HG03432 (cell line): Measurements from ENCODE around the gene UNC119.
"Not testable (repeated sequence)": the region's sequence is repeated elsewhere in the genome, so short reads cannot be mapped to it uniquely, and the experiment has no call there.

Experiments
- ATAC-seq: cut with Tn5 transposase; IDR thresholded peaks from one replicate; pipeline ENCODE4 v1.9.1; 2021; ENCODE audit warnings: mild to moderate bottlenecking, moderate library complexity; ENCODE audit not compliant: unreplicated experiment

Gene UNC119

DNA sequence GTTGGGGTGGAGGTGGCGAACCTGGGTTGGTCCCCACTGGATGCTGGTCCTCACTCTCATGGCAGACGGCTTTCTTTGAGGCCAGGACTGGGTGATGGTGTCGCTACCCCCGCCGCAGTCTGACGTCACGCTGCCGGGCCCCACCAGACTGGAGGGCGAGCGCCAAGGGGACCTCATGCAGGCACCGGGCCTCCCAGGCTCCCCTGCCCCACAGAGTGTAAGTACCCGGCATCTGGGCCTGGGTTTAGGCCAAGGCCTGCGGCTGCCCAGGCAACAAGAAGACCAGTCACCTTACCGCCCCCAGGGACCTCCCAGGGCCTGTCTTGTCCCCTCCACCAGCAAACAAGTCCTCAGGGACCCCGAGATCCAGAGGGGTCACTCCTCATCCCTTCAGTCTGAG, 28.5 kb downstream of the UNC119 start:
- ATAC-seq = no peak

GRCh38 chr17:28523186-28523585, 29.2 kb downstream of the UNC119 start:
- ATAC-seq = no peak

DNA sequence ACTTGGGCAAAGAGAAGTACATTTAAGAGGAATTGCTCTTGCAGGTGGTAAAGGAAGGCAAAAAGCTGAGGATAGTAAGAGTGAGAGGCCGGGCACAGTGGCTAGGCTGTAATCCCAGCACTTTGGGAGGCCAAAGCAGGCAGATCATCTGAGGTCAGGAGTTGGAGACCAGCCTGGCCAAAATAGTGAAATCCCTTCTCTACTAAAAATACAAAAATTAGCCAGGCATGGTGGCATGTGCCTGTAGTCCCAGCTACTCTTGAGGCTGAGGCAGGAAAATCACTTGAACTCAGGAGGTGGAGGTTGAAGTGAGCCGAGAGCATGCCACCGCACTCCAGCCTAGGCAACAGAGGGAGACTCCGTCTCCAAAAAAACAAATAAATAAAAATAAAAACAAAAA, 30.1 kb downstream of the UNC119 start:
- not testable (repeated sequence) for ATAC-seq

DNA sequence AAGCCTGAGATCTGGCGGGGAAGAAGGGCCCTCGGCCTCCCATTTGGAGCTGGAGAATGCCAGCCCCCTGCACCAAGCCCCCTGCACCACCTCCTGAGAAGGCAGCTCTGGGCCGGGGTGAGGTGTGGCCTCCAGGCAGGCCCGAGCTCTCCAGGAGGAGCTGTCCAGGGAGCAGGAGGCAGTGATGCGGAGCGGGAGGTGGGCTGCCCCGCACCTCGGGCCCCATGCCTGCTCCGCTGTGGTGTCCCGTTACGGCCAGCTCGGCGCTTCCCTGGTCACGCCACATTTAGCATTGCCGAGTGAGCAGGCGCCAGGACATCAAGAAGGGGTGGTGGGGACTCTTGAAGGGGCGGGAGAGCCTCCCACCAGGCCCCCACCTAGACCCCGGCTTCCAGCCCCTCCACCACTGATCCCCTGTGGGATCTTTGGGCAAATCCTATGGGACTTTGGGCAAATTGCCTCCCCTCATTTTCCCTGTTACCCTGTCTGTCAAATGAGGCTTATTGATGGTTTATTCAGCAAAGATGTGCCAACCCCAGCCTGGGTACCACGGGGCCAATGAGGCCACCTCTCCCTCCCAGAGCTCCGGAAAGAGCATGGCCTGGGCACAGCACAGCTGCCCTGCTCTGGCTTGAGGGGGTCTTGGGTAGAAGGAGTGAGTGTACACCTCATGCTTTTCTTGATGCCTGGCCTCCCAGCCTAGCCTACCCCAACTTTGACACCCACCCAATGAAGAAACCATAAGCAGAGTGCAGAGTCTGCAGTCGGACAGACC, 30.9 kb downstream of the UNC119 start:
- ATAC-seq = no peak

- ATAC-seq = no peak
These were observed 31.7 kb downstream of the UNC119 start for GRCh38 chr17:28520687-28521086.

- ATAC-seq = no peak
These were observed 33.2 kb downstream of the UNC119 start for GRCh38 chr17:28519236-28519635.

DNA sequence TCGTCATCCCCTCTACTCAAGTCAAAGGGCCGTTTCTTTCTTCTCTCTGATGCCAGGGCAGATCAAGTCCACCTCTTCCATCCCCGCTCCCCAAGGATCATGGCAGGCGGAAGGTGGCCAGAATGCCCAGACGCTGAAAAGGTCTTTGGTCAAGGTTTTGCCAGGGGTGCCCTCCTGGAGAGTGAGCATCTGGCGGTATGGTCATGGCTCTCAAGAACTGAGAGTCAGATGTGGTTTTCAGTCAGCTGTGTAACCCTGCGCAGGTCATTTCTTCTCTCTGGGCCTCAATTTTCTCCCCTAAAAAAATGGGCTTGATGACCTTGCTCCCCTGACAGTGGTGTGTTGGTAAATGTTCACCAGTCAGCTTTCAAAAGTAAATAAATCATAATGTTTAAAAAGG, 33.8 kb downstream of the UNC119 start:
- no peak for ATAC-seq

GRCh38 chr17:28518132-28518531, 34.3 kb downstream of the UNC119 start:
- no peak for ATAC-seq

DNA sequence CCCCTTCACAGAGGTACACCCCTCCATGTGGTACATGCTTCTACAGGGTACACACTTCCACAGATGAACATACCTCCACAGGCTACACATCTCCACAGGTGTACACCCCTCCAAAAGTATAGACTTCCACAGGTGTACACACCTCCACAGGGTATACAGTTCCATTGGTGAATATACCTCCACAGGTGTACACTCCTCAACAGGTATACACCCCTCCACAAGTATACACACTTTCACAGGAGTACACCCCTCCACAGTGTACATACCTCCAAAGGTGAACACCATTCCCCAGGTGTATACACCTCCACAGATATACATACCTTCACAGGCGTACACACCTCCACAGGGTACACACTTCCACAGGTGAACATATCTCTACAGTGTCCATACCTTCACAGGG, 36.9 kb downstream of the UNC119 start:
- no peak for ATAC-seq

DNA sequence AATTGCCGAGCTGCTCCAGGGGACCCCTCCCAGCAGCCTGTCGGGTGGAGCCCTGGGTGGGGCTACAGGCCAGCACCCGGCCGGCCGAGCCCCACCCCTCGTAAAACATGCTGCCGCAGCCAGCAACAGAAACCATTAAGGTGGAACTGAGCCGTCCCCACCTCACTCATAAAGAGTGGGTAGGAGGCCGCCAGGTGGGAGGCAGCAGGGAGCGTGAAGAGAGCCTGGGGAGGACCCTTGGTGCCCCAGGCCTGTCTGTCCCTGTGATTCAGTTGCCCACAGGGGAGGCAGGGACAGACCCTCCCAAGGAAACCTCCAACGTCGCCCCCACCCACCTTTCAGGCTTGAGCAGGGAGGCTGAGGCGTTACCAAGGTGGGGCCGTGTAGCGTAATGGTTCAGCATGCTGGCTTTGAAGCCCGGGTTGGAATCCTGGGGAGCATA, 37.8 kb downstream of the UNC119 start:
- ATAC-seq = no peak

GRCh38 chr17:28513476-28513875, 38.9 kb downstream of the UNC119 start:
- no peak for ATAC-seq

DNA sequence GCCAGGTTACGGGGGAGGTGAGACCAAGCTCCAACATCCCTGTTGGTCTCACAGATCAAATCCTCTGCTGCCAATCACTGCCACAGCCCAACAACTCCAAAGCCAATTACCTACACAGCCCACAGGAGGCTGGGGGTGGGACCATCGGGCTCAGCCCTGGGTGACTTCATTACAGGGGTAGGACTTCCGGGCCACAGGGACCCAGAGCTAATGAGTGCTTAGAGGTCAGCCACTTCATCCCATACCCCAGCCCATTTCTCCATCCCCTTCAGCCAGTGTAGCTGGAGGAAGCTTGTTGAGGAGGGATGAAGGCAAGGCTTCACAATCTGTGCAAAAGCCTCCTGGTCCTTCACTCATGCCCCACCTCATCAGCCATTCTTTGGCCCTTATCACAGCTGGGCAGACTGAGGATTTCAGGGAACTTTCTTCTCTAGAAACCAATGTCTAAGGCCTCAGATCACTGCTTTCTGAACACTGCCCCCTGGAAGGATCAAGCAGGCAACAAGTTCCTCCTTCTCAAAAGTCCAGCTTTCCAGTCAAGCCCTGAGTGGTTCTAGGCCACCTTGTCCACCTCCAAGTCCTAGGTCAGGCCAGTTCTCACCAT, 40.5 kb downstream of the UNC119 start:
- ATAC-seq = no peak

DNA sequence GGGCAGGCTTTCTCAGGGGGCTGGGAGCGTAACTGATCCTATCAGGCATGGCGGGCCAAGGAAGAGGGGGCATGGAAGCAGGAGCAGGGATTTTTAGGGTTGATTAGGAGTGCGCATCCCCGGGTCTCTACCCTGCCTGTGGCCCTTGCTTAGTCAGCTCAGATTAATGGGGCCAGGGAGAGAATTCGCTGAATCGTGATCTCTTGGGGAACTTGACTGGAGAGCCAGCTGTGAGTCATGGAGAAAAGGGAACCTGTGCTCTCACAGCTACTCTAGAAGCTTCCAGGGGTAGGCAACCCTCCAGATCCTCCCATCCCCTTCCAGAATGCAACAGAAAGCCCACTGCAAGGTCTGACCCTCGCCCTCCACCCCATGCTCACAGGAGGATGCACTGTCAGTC, 42.6 kb downstream of the UNC119 start:
- no peak for ATAC-seq

- ATAC-seq = no peak
These were observed 44.2 kb downstream of the UNC119 start for GRCh38 chr17:28508211-28508724.

- ATAC-seq = no peak
These were observed 44.7 kb downstream of the UNC119 start for GRCh38 chr17:28507567-28508203.

- ATAC-seq = no peak
These were observed 45.5 kb downstream of the UNC119 start for GRCh38 chr17:28506763-28507487.

GRCh38 chr17:28505986-28506665, 46.3 kb downstream of the UNC119 start, which contains the start of gene FOXN1:
Gene FOXN1 (plus strand): TSS chr17:28506348. CDS start chr17:28523970, 17,622 bp downstream.
- ATAC-seq = no peak

DNA sequence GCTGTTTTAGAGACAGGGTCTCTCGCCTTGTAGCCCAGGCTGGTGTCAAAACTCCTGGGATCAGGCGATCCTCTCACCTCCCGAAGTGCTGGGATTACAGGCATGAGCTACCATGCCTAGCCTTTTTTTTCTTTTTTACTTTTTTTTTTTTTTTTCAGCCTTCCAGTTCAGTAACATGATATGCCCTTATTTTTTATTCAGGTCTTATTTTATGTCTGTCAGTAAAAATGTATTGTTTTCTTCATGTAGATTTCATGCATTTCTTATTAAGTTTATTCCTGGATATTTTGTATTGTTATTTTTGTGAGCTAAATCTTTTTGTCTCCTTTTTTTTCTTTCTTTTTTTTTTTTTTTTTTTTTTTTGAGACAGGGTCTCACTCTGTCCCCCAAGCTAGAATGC, 49.0 kb downstream of the UNC119 start:
- ATAC-seq = no peak

DNA sequence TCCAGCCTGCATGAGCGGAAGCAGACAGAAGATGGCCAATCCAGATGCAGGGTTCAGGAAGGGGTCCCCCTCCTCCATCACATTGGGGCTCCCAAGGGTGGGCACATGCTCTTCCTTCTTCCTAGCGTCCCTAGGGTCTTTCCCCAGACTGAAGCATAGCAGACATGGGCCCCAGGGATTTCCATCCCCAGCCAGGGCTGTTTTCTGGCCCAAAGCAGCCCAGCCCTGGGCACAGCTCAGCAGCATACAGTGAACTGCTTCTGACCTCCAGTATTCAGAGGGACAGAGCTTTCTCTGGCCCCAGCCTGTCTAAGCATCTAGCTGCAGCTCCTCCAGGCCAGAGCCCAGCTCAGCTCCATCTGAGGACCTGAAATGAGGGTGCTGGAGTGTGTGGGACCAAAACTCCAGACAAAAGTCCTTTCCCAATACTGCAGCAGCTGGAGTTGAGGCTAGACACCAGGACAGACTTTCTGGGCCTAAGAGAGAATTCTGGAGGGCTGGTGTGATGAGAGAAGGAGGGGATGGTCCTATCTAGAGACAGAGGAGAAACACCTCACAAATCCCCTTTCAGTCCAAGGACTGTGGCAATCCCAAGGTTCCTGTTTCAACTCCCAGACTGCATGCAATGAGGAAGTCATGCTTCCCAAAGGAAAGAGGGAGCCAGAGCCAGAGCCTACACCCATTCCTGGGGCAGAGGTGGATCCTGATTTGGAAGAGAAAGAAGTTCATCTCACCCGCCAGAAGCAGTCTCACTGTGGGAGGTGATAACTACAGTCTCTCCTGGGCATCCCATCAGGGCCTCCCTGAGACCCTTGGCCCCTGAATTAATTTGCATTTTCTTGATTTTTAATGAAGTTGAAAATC, 50.8 kb downstream of the UNC119 start:
- peak; percentile 7 for ATAC-seq
